ENCODE results near the gene HOXB1. TPM values are rescaled to one million over a fixed set of nuclear protein-coding genes. Genes with fewer than 3 reads are reported as not detected.
A peak's percentile ranks its signal among the peaks of the same experiment; 100 is the strongest.
"Not testable (repeated sequence)": the region's sequence is repeated elsewhere in the genome, so short reads cannot be mapped to it uniquely, and the experiment has no call there.

The HOXB1 gene
- total RNA-seq, 6 donors from 2014 or later, result not detected

- ATAC-seq (ENCODE audit: low FRiP score in 2 of 2) (no peak), DNase-seq (no peak)
- no peak overlapping the region for H3K4me3 ChIP-seq
- no peaks in the 10 kb centered on the region for H3K36me3 ChIP-seq
- H3K4me1 ChIP-seq, result peaks cover 0 to 4% (median 2%) of the 10 kb centered on the region in 4 donors
- no peaks in the 10 kb centered on the region for H3K9me3 ChIP-seq
- TF ChIP-seq CTCF (IDR thresholded peaks at IDR 0.05) (no peak), POLR2AphosphoS5 (IDR thresholded peaks at IDR 0.05) (no peak), POLR2A (IDR thresholded peaks at IDR 0.05) (no peak), EP300 (IDR thresholded peaks at IDR 0.05) (no peak)
- 67 to 77% methylated on average over 2 of the region's 2 CpGs for WGBS, 2 donors
- no peak overlapping the region for H3K27ac ChIP-seq
- no peaks in the 10 kb centered on the region for H3K27me3 ChIP-seq
These were observed 20.4 kb downstream of the HOXB1 start for GRCh38 chr17:48510381-48510760.

GRCh38 chr17:48509708-48510107 lies 21.1 kb downstream of the HOXB1 start:
- not testable (repeated sequence) for H3K9me3 ChIP-seq, H3K27me3 ChIP-seq

GRCh38 chr17:48506246-48506645 lies 24.6 kb downstream of the HOXB1 start:
- no peak overlapping the region for H3K27ac ChIP-seq
- no peaks in the 10 kb centered on the region for H3K27me3 ChIP-seq
- no peaks in the 10 kb centered on the region for H3K9me3 ChIP-seq
- ATAC-seq (ENCODE audit: low FRiP score in 2 of 2), result no peak
- WGBS, 2 donors, result 62 to 80% methylated on average over 5 of the region's 5 CpGs
- no peak for DNase-seq
- H3K36me3 ChIP-seq, result no peaks in the 10 kb centered on the region
- no peaks in the 10 kb centered on the region for H3K4me1 ChIP-seq
- no peak overlapping the region for H3K4me3 ChIP-seq
- TF ChIP-seq EP300 (IDR thresholded peaks at IDR 0.05), result no peak
- TF ChIP-seq POLR2A (IDR thresholded peaks at IDR 0.05), result no peak
- no peak for TF ChIP-seq POLR2AphosphoS5 (IDR thresholded peaks at IDR 0.05)
- no peak for TF ChIP-seq CTCF (IDR thresholded peaks at IDR 0.05)

More at GRCh38 chr17:48509708-48510107, 21.1 kb downstream of the HOXB1 start:
- not testable (repeated sequence) for H3K4me3 ChIP-seq; ATAC-seq (ENCODE audit: low FRiP score in 2 of 2); DNase-seq; H3K4me1 ChIP-seq; H3K36me3 ChIP-seq; H3K27ac ChIP-seq
- 86% methylated on average over 7 of the region's 7 CpGs for WGBS, 2 donors

GRCh38 chr17:48505788-48506187 lies 25.0 kb downstream of the HOXB1 start:
- no peak for DNase-seq
- no peaks in the 10 kb centered on the region for H3K4me1 ChIP-seq
- 43 to 59% methylated on average over 1 of the region's 1 CpG for WGBS, 2 donors
- H3K9me3 ChIP-seq, result no peaks in the 10 kb centered on the region
- H3K36me3 ChIP-seq, result no peaks in the 10 kb centered on the region
- H3K27ac ChIP-seq, result no peak overlapping the region
- peak in 1 of 2 donors; percentile 81 for ATAC-seq (ENCODE audit: low FRiP score in 2 of 2)
- TF ChIP-seq EP300 (IDR thresholded peaks at IDR 0.05) (no peak), POLR2AphosphoS5 (IDR thresholded peaks at IDR 0.05) (no peak), POLR2A (IDR thresholded peaks at IDR 0.05) (no peak), CTCF (IDR thresholded peaks at IDR 0.05) (no peak)
- H3K4me3 ChIP-seq, result no peak overlapping the region
- H3K27me3 ChIP-seq, result no peaks in the 10 kb centered on the region

- H3K27ac ChIP-seq, result no peak overlapping the region
- TF ChIP-seq POLR2AphosphoS5 (IDR thresholded peaks at IDR 0.05), result no peak
- TF ChIP-seq EP300 (IDR thresholded peaks at IDR 0.05), result no peak
- TF ChIP-seq POLR2A (IDR thresholded peaks at IDR 0.05), result no peak
- TF ChIP-seq CTCF (IDR thresholded peaks at IDR 0.05), result no peak
- 80% methylated on average over 2 of the region's 2 CpGs for WGBS, 2 donors
- DNase-seq (no peak), ATAC-seq (ENCODE audit: low FRiP score in 2 of 2) (no peak)
- no peaks in the 10 kb centered on the region for H3K36me3 ChIP-seq
- no peaks in the 10 kb centered on the region for H3K4me1 ChIP-seq
- no peaks in the 10 kb centered on the region for H3K27me3 ChIP-seq
- no peak overlapping the region for H3K4me3 ChIP-seq
- H3K9me3 ChIP-seq, result no peaks in the 10 kb centered on the region
These were observed 25.9 kb downstream of the HOXB1 start for GRCh38 chr17:48504953-48505352.

Measured in upper lobe of left lung (tissue), 6 donors.